Measurements from ENCODE around the gene PLPP3. TPM values are rescaled to one million over a fixed set of nuclear protein-coding genes. Genes with fewer than 3 reads are reported as not detected.
A peak's percentile ranks its signal among the peaks of the same experiment; 100 is the strongest.

The PLPP3 gene
- total RNA-seq, 4 donors from 2014 or later: 76.3 to 315 (median 140) TPM

GRCh38 chr1:56447823-56448222 lies 131.5 kb downstream of the PLPP3 start:
- H3K9me3 ChIP-seq: no peaks in the 10 kb centered on the region
- H3K27ac ChIP-seq: peak overlapping the region in 1 of 2 donors; percentile 61
- H3K4me3 ChIP-seq: no peak overlapping the region
- no peaks in the 10 kb centered on the region for H3K36me3 ChIP-seq
- H3K4me1 ChIP-seq: peaks cover 0 to 4% of the 10 kb centered on the region in 2 donors
- intact Hi-C loops (cut with DNase I; ENCODE audit: low total_unique reads): no loop called here
- no peak for TF ChIP-seq POLR2A (IDR thresholded peaks at IDR 0.05)
- no peak for TF ChIP-seq CTCF (IDR thresholded peaks at IDR 0.05)
- no peaks in the 10 kb centered on the region for H3K27me3 ChIP-seq
- no peak for DNase-seq

GRCh38 chr1:56446531-56447098 lies 132.7 kb downstream of the PLPP3 start:
- no peaks in the 10 kb centered on the region for H3K27me3 ChIP-seq
- H3K36me3 ChIP-seq: no peaks in the 10 kb centered on the region
- TF ChIP-seq CTCF (IDR thresholded peaks at IDR 0.05) (no peak), POLR2A (IDR thresholded peaks at IDR 0.05) (no peak)
- no peaks in the 10 kb centered on the region for H3K4me1 ChIP-seq
- peak; percentile 63 to 79 for DNase-seq
- H3K9me3 ChIP-seq: no peaks in the 10 kb centered on the region
- no peak overlapping the region for H3K4me3 ChIP-seq
- H3K27ac ChIP-seq: peak overlapping the region; percentile 38 to 61
- intact Hi-C loops (cut with DNase I; ENCODE audit: low total_unique reads): no loop called here

GRCh38 chr1:56444960-56445646 lies 134.3 kb downstream of the PLPP3 start:
- TF ChIP-seq POLR2A (IDR thresholded peaks at IDR 0.05) (no peak), CTCF (IDR thresholded peaks at IDR 0.05) (no peak)
- H3K9me3 ChIP-seq: no peaks in the 10 kb centered on the region
- no peaks in the 10 kb centered on the region for H3K36me3 ChIP-seq
- no peaks in the 10 kb centered on the region for H3K27me3 ChIP-seq
- H3K4me3 ChIP-seq: no peak overlapping the region
- no peak overlapping the region for H3K27ac ChIP-seq
- no peaks in the 10 kb centered on the region for H3K4me1 ChIP-seq
- intact Hi-C loops (cut with DNase I; ENCODE audit: low total_unique reads): no loop called here
- no peak for DNase-seq

Small RNA genes lying within 50 kb of the gene (small RNA-seq; reads per million reads assigned to genes)
- gene AC099789.1: not detected

Other genes starting within 250 kb of the PLPP3 start
- 1 to 10 TPM; 2.8 to 10.0 (median 7.4) TPM for gene PRKAA2, start 65.8 kb upstream of the PLPP3 start, total RNA-seq
- gene FYB2, start 239.8 kb upstream of the PLPP3 start, total RNA-seq: 1 to 10 TPM in 3 of 4 donors, under 1 TPM in 1; 0.26 to 8.6 (median 4.7) TPM

Measured in uterus (tissue), 4 donors.